ENCODE data around the gene ZNF385B.

GRCh38 chr2:179595284-179595683 lies 266.1 kb downstream of the ZNF385B start:
- TF ChIP-seq POLR2A (IDR thresholded peaks at IDR 0.05; ENCODE audit: low read depth, low read length) (no peak), TAF1 (IDR thresholded peaks at IDR 0.05; ENCODE audit: borderline replicate concordance, low read depth, low read length) (no peak), POLR2AphosphoS5 (IDR thresholded peaks at IDR 0.05; ENCODE audit: low read depth, low read length) (no peak)
